Neural cell (in vitro differentiated cells): ENCODE data around the gene EXOC4.

Experiments
- EZH2 ChIP-seq: fragments of 200-600, 300-800 bp; shearing (Covaris generic), sonication (generic); IDR thresholded peaks from 2 replicates; pipeline ENCODE4 v1.6.1; 2014; ENCODE audit warnings: antibody characterized with exemption, low read length, borderline replicate concordance, mild to moderate bottlenecking; ENCODE audit not compliant: insufficient read depth, poor library complexity, severe bottlenecking
- SMC3 ChIP-seq: fragments of 450-650 bp; conservative IDR thresholded peaks from 2 replicates; pipeline ENCODE4 v1.6.1; 2014; ENCODE audit warnings: antibody characterized with exemption, mild to moderate bottlenecking, moderate library complexity; ENCODE audit not compliant: poor library complexity
- TF ChIP-seq, protein P1 (sequence below): fragments of 450-650 bp; IDR thresholded peaks from 2 replicates; pipeline ENCODE4 v1.5.1; 2014; ENCODE audit warnings: antibody characterized with exemption, mild to moderate bottlenecking, moderate library complexity; ENCODE audit not compliant: poor library complexity, severe bottlenecking

DNA sequence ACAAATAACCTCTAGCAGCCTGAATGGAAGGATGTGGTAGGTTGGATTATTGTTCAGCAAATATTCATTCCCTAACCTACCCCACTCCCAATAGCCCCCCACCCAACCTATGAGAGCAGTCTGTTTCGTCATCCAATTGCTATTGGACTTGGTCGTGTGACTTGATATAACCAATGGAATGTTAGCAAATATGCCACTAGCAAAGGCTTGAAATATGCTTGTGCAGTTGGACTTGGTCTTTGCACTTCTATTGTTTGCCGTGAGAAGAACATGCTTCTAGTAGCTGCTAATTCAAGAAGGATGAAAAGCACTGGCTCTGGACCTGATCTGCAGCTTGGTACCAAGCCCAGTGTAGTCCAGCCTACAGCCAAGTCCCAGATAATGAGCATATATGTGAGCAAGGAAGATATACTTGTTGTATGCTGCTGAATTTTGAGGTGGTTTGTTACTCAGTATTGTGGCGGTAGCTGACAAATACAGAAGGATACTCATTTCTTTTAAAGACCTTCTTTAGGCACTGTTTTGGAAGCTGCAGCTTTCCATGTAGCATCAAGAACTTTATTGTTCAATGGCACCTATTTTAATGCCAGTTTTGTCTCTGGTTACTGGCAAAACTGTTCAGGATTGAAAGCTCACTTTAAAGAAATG lies 180.4 kb downstream of the EXOC4 start:
- TF ChIP-seq, protein P1, sequence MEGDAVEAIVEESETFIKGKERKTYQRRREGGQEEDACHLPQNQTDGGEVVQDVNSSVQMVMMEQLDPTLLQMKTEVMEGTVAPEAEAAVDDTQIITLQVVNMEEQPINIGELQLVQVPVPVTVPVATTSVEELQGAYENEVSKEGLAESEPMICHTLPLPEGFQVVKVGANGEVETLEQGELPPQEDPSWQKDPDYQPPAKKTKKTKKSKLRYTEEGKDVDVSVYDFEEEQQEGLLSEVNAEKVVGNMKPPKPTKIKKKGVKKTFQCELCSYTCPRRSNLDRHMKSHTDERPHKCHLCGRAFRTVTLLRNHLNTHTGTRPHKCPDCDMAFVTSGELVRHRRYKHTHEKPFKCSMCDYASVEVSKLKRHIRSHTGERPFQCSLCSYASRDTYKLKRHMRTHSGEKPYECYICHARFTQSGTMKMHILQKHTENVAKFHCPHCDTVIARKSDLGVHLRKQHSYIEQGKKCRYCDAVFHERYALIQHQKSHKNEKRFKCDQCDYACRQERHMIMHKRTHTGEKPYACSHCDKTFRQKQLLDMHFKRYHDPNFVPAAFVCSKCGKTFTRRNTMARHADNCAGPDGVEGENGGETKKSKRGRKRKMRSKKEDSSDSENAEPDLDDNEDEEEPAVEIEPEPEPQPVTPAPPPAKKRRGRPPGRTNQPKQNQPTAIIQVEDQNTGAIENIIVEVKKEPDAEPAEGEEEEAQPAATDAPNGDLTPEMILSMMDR, result no peak
- TF ChIP-seq EZH2 (no peak), SMC3 (no peak)
